ENCODE data around the gene BMP7. TPM values are rescaled to one million over a fixed set of nuclear protein-coding genes. Genes with fewer than 3 reads are reported as not detected.

The BMP7 gene
- total and polyA plus RNA-seq, 12 donors = 0.74 to 6.7 (median 2.2) TPM; not detected in 3

GRCh38 chr20:57269148-57269984 is 2.9 kb upstream of the BMP7 start:
- Histone ChIP-seq H3K36me3 (replicated peaks in 1 of 2) (no peaks in the 10 kb centered on the region), H3K4me3 (no peak overlapping the region), H3K4me1 (replicated peaks in 1 of 2) (no peaks in the 10 kb centered on the region), H3K27ac (no peak overlapping the region), H3K9me3 (replicated peaks in 1 of 3) (no peaks in the 10 kb centered on the region), H3K27me3 (peaks cover 37% of the 10 kb centered on the region)
- intact Hi-C loops (cut with DNase I) = no loop called here
- DNase-seq = no peak
- no peak for TF ChIP-seq CTCF (IDR thresholded peaks at IDR 0.05)
- no peak for TF ChIP-seq POLR2A (IDR thresholded peaks at IDR 0.05)
- 59 to 72% (median 61%) methylated on average over 10 of the region's 10 CpGs for WGBS, 4 donors

- intact Hi-C loops (cut with DNase I) = no loop called here
- no peak overlapping the region for H3K4me3 ChIP-seq
- DNase-seq = no peak
- H3K36me3 ChIP-seq (replicated peaks in 1 of 2) = no peaks in the 10 kb centered on the region
- H3K9me3 ChIP-seq (replicated peaks in 1 of 3) = no peaks in the 10 kb centered on the region
- no peak overlapping the region for H3K27ac ChIP-seq
- TF ChIP-seq CTCF (IDR thresholded peaks at IDR 0.05) = no peak
- TF ChIP-seq POLR2A (IDR thresholded peaks at IDR 0.05) = no peak
- 59 to 72% (median 63%) methylated on average over 8 of the region's 8 CpGs for WGBS, 4 donors
- H3K4me1 ChIP-seq (replicated peaks in 1 of 2) = no peaks in the 10 kb centered on the region
- H3K27me3 ChIP-seq = peaks cover 45% of the 10 kb centered on the region
These were observed 2.1 kb upstream of the BMP7 start for GRCh38 chr20:57268399-57269076.

- WGBS, 4 donors = 21 to 39% (median 24%) methylated on average over 24 of the region's 24 CpGs
- intact Hi-C loops (cut with DNase I) = no loop called here
- H3K27ac ChIP-seq = no peak overlapping the region
- no peak for DNase-seq
- no peak overlapping the region for H3K4me3 ChIP-seq
- no peaks in the 10 kb centered on the region for H3K4me1 ChIP-seq (replicated peaks in 1 of 2)
- no peaks in the 10 kb centered on the region for H3K36me3 ChIP-seq (replicated peaks in 1 of 2)
- H3K27me3 ChIP-seq = peaks cover 53% of the 10 kb centered on the region
- H3K9me3 ChIP-seq (replicated peaks in 1 of 3) = no peaks in the 10 kb centered on the region
- TF ChIP-seq POLR2A (IDR thresholded peaks at IDR 0.05) (no peak), CTCF (IDR thresholded peaks at IDR 0.05) (no peak)
These were observed 849 bp upstream of the BMP7 start for GRCh38 chr20:57267158-57267821.

- Histone ChIP-seq H3K4me3 (no peak overlapping the region), H3K4me1 (replicated peaks in 1 of 2) (no peaks in the 10 kb centered on the region), H3K9me3 (replicated peaks in 1 of 3) (no peaks in the 10 kb centered on the region), H3K27ac (no peak overlapping the region), H3K36me3 (replicated peaks in 1 of 2) (no peaks in the 10 kb centered on the region), H3K27me3 (peaks cover 56% of the 10 kb centered on the region)
- no peak for DNase-seq
- TF ChIP-seq CTCF (IDR thresholded peaks at IDR 0.05) = no peak
- no peak for TF ChIP-seq POLR2A (IDR thresholded peaks at IDR 0.05)
- intact Hi-C loops (cut with DNase I) = no loop called here
- 1 to 2% (median 2%) methylated on average over 9 to 39 of the region's 39 CpGs; no CpG with 5 or more reads in 1 of the 4 donors for WGBS, 4 donors
These were observed 497 bp downstream of the BMP7 start for GRCh38 chr20:57265997-57266290.

All from adrenal gland (tissue), 12 donors.